ENCODE results near the gene MIER2.

MIER2 gene

GRCh38 chr19:329876-330275 is 14.7 kb downstream of the MIER2 start:
- no peak for DNase-seq (ENCODE audit: low read depth in 2 of 2)

GRCh38 chr19:328025-328505 is 16.5 kb downstream of the MIER2 start:
- no peak for DNase-seq (ENCODE audit: low read depth in 2 of 2)

GRCh38 chr19:327291-328024 is 17.1 kb downstream of the MIER2 start:
- no peak for DNase-seq (ENCODE audit: low read depth in 2 of 2)

GRCh38 chr19:326871-327270 is 17.7 kb downstream of the MIER2 start:
- no peak for DNase-seq (ENCODE audit: low read depth in 2 of 2)

- no peak for DNase-seq (ENCODE audit: low read depth in 2 of 2)
These were observed 18.5 kb downstream of the MIER2 start for GRCh38 chr19:325937-326565.

- DNase-seq (ENCODE audit: low read depth in 2 of 2): no peak
These were observed 19.2 kb downstream of the MIER2 start for GRCh38 chr19:325173-325936.

- DNase-seq (ENCODE audit: low read depth in 2 of 2): no peak
These were observed 19.9 kb downstream of the MIER2 start for GRCh38 chr19:324716-325115.

GRCh38 chr19:322616-323015 is 22.0 kb downstream of the MIER2 start:
- no peak for DNase-seq (ENCODE audit: low read depth in 2 of 2)

- no peak for DNase-seq (ENCODE audit: low read depth in 2 of 2)
These were observed 26.2 kb downstream of the MIER2 start for GRCh38 chr19:318509-318774.

GRCh38 chr19:317710-318508 is 26.7 kb downstream of the MIER2 start:
- no peak for DNase-seq (ENCODE audit: low read depth in 2 of 2)

GRCh38 chr19:315811-316210 is 28.8 kb downstream of the MIER2 start:
- DNase-seq (ENCODE audit: low read depth in 2 of 2): no peak

GRCh38 chr19:313988-314815 is 30.4 kb downstream of the MIER2 start:
- DNase-seq (ENCODE audit: low read depth in 2 of 2): no peak

GRCh38 chr19:313169-313987 is 31.2 kb downstream of the MIER2 start:
- DNase-seq (ENCODE audit: low read depth in 2 of 2): no peak

GRCh38 chr19:311813-312261 is 32.8 kb downstream of the MIER2 start:
- DNase-seq (ENCODE audit: low read depth in 2 of 2): no peak

- DNase-seq (ENCODE audit: low read depth in 2 of 2): no peak
These were observed 33.7 kb downstream of the MIER2 start for GRCh38 chr19:310781-311496.

- DNase-seq (ENCODE audit: low read depth in 2 of 2): no peak
These were observed 34.4 kb downstream of the MIER2 start for GRCh38 chr19:310141-310651.

GRCh38 chr19:309206-309565 is 35.4 kb downstream of the MIER2 start:
- DNase-seq (ENCODE audit: low read depth in 2 of 2): no peak

GRCh38 chr19:308471-309205 is 36.0 kb downstream of the MIER2 start:
- no peak for DNase-seq (ENCODE audit: low read depth in 2 of 2)
